Calu3 (cell line): Measurements from ENCODE around the gene MMP23B. TPM values are rescaled to one million over a fixed set of nuclear protein-coding genes. Genes with fewer than 3 reads are reported as not detected.

Experiments
- BruUV-seq: library from RNA; stranded (reverse); fragments of 400-500 nt; replicated peaks from 2 replicates; lab custom pipeline; 2021; lab: Mats Ljungman, UMichigan
- CTCF ChIA-PET: fragments of 300-600 bp; sonication (Branson Sonifier 250); formaldehyde crosslinking; loops from one replicate; lab custom pipeline; 2022; ENCODE audit warnings: antibody characterized with exemption; lab: Charles Lee
- DNase-seq: peaks from one replicate; pipeline ENCODE4 v3.0.0; 2022
- H3K27ac Mint-ChIP-seq: one replicate; pipeline ENCODE4 v1.8.0; 2022; ENCODE audit warnings: mixed read lengths; ENCODE audit not compliant: unreplicated experiment
- H3K27me3 Mint-ChIP-seq: one replicate; pipeline ENCODE4 v1.8.0; 2022; ENCODE audit warnings: mixed read lengths; ENCODE audit not compliant: unreplicated experiment
- H3K36me3 Mint-ChIP-seq: one replicate; pipeline ENCODE4 v1.8.0; 2022; ENCODE audit warnings: mild to moderate bottlenecking, moderate library complexity, mixed read lengths; ENCODE audit not compliant: insufficient read depth, unreplicated experiment
- H3K4me1 Mint-ChIP-seq: one replicate; pipeline ENCODE4 v1.8.0; 2022; ENCODE audit warnings: mild to moderate bottlenecking, low read depth, mixed read lengths; ENCODE audit not compliant: unreplicated experiment
- H3K4me3 Mint-ChIP-seq: one replicate; pipeline ENCODE4 v1.8.0; 2022; ENCODE audit warnings: mild to moderate bottlenecking, low read depth, moderate library complexity, mixed read lengths; ENCODE audit not compliant: unreplicated experiment
- H3K9me3 Mint-ChIP-seq: one replicate; pipeline ENCODE4 v1.8.0; 2022; ENCODE audit warnings: low read depth, mixed read lengths; ENCODE audit not compliant: unreplicated experiment
- CTCF ChIP-seq: fragments of 200-600 bp; IDR thresholded peaks from one replicate; pipeline ENCODE4 v1.8.0; 2022; ENCODE audit warnings: antibody characterized with exemption; ENCODE audit not compliant: unreplicated experiment
- intact Hi-C: fragments of 100-400 bp; cut with micrococcal nuclease; formaldehyde crosslinking; loops from one replicate; pipeline ENCODE4 v1.10.0; 2022; ENCODE audit not compliant: unreplicated experiment
- total RNA-seq: library from RNA; stranded (reverse); gene quantifications from 2 replicates; pipeline ENCODE4 v1.2.3, GENCODE V29; 2022

MMP23B gene
- total RNA-seq, 1 experiment from 2014 or later = 1.9 TPM

GRCh38 chr1:1623181-1623630, 8.8 kb upstream of the MMP23B start:
- peaks cover 5% of the 10 kb centered on the region for H3K36me3 Mint-ChIP-seq
- no TSS peak for BruUV-seq
- no peak for TF ChIP-seq CTCF
- H3K4me1 Mint-ChIP-seq = no peaks in the 10 kb centered on the region
- H3K9me3 Mint-ChIP-seq = no peaks in the 10 kb centered on the region
- no peak for DNase-seq
- intact Hi-C loops = no loop called here
- no peak overlapping the region for H3K27ac Mint-ChIP-seq
- CTCF ChIA-PET = no interaction called here
- no peaks in the 10 kb centered on the region for H3K27me3 Mint-ChIP-seq
- H3K4me3 Mint-ChIP-seq = no peak overlapping the region

GRCh38 chr1:1623631-1624442, 8.1 kb upstream of the MMP23B start:
- CTCF ChIA-PET = no interaction called here
- no peak overlapping the region for H3K27ac Mint-ChIP-seq
- H3K36me3 Mint-ChIP-seq = peaks cover 5% of the 10 kb centered on the region
- no peaks in the 10 kb centered on the region for H3K4me1 Mint-ChIP-seq
- H3K9me3 Mint-ChIP-seq = no peaks in the 10 kb centered on the region
- no peak for DNase-seq
- H3K27me3 Mint-ChIP-seq = no peaks in the 10 kb centered on the region
- TF ChIP-seq CTCF = no peak
- intact Hi-C loops = no loop called here
- BruUV-seq = no TSS peak
- H3K4me3 Mint-ChIP-seq = no peak overlapping the region

- no peaks in the 10 kb centered on the region for H3K9me3 Mint-ChIP-seq
- no peak for DNase-seq
- no peak overlapping the region for H3K4me3 Mint-ChIP-seq
- intact Hi-C loops = no loop called here
- H3K27ac Mint-ChIP-seq = no peak overlapping the region
- H3K36me3 Mint-ChIP-seq = peaks cover 5% of the 10 kb centered on the region
- CTCF ChIA-PET = no interaction called here
- TF ChIP-seq CTCF = no peak
- H3K27me3 Mint-ChIP-seq = no peaks in the 10 kb centered on the region
- no TSS peak for BruUV-seq
- no peaks in the 10 kb centered on the region for H3K4me1 Mint-ChIP-seq
Observed at GRCh38 chr1:1624443-1625403, 7.2 kb upstream of the MMP23B start.

GRCh38 chr1:1625404-1625775, 6.6 kb upstream of the MMP23B start:
- Mint-ChIP-seq H3K4me3 (no peak overlapping the region), H3K4me1 (no peaks in the 10 kb centered on the region), H3K36me3 (peaks cover 5% of the 10 kb centered on the region), H3K27me3 (no peaks in the 10 kb centered on the region), H3K9me3 (no peaks in the 10 kb centered on the region), H3K27ac (no peak overlapping the region)
- no TSS peak for BruUV-seq
- DNase-seq = no peak
- no peak for TF ChIP-seq CTCF
- intact Hi-C loops = no loop called here
- CTCF ChIA-PET = no interaction called here
